HG03521 (cell line): ENCODE results near the gene PCDHB1.

ENCODE experiments used
- ATAC-seq: cut with Tn5 transposase; IDR thresholded peaks from one replicate; pipeline ENCODE4 v1.9.1; 2021; ENCODE audit warnings: mild to moderate bottlenecking, moderate library complexity; ENCODE audit not compliant: unreplicated experiment

The PCDHB1 gene

DNA sequence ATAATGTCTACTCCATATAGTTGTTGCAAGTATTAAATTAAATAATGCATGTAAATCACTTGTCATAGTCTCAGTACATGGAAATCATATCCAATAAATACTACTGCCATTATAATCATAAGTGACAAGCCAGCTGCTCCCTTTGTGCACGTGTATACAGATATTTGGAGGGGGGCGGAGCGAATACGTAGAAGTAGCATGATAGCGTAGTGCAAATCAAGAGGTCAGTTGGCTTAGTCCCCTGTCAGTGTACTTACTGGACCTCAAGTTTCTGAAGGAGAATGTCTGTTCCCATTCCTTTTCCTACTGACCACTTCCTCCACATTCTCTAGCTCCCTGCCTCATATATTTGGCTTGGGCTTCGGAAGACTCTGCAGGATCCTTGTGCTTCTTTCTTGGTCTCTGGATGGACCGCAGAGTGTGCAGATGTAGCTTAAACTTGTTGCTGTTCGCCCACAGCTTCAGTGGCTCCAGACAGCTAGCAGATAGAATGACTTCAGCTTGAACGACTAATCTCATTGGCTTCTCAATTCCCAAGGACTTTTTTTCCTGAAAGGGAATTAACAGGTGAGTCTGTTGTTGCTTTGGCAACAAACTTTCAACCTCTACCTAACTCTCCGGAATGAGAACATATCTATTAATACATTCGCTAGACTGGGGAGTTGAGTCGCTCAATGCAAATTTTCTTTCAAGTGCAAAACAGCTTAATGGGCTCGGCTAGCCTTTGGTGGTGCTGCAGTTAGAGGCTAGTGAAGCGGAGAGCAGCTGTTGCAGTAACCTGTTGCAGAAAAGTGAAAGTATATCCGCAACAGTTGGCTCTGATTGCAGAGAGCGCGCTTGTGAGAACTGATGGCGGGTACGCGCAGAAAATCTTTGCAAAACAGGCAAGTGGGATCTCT, at the start of gene PCDHB1:
TSS of gene PCDHB1 (plus strand) at position 753 of the 899 bp plus-strand sequence. CDS start at position 850, 97 bp downstream.
- ATAC-seq, result no peak

GRCh38 chr5:141001446-141001843, 49.7 kb upstream of the PCDHB1 start:
- no peak for ATAC-seq

- no peak for ATAC-seq
Observed at GRCh38 chr5:141001844-141002604, 49.1 kb upstream of the PCDHB1 start.

- no peak for ATAC-seq
Observed at GRCh38 chr5:141002605-141002965, 48.6 kb upstream of the PCDHB1 start.

GRCh38 chr5:141003031-141003430, 48.1 kb upstream of the PCDHB1 start:
- ATAC-seq, result no peak

- ATAC-seq, result no peak
Observed at GRCh38 chr5:141003791-141004611, 47.2 kb upstream of the PCDHB1 start.

- ATAC-seq, result no peak
Observed at GRCh38 chr5:141007791-141008190, 43.4 kb upstream of the PCDHB1 start.

DNA sequence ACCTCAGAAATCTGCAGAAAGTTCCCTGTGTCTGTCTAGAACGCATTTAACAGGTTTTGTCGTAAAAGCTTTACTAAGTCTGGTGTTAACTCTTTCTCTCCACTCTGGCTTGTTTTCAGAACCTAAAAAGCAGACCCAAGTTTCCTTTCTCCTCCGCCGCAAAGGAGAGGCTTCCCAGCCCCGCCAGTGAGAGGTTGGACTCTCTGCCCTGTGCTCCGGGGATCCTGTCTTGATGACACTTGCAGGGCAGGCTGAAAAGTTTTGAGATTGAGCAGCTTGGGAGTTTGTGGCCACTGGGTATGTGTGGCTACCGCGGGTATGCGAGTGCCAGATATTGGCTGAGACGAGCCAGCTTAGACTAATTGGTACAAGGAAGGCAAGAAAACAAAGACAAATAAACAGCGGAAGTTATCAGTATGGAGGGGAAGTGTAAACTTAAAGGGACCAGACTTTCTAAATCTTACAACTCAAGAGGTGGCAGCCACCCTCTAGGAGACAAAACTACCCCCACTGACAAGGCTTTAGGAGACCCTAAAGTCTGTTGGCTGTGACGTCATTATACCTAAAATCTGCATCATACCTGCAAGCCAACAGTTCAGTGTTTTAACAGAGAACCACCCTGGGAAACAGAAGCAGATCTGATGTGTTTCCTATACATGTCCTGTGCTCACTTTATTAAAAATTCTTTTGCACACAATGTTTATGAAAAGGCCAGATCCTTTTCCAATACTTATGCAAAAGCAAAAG, 41.0 kb upstream of the PCDHB1 start:
- ATAC-seq, result no peak

DNA sequence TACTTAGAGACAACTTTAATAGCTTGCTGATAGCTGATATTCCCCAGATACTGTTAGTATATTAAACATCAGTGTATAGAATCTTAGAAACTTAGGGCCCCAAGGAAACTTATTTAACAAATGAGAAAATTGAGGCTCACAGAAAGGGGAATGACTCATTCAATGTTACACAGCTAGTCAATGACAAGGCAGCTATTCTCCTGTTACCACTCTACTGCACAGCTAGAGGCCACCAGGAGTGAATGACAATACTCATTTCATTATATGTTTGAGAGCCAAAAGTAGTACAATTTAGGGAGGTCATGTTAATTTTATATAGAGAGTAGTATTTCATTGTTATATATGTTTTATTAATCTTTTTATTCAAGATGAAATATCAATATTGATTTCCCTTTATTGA, 33.2 kb upstream of the PCDHB1 start:
- ATAC-seq, result no peak

- ATAC-seq, result no peak
Observed at GRCh38 chr5:141022384-141022783, 28.8 kb upstream of the PCDHB1 start.

- no peak for ATAC-seq
Observed at GRCh38 chr5:141031006-141031405, 20.2 kb upstream of the PCDHB1 start.

- no peak for ATAC-seq
Observed at GRCh38 chr5:141032626-141033025, 18.5 kb upstream of the PCDHB1 start.

- no peak for ATAC-seq
Observed at GRCh38 chr5:141039061-141039460, 12.1 kb upstream of the PCDHB1 start.

GRCh38 chr5:141039517-141039916, 11.7 kb upstream of the PCDHB1 start:
- no peak for ATAC-seq

GRCh38 chr5:141040093-141040770, 10.9 kb upstream of the PCDHB1 start:
- ATAC-seq, result no peak

GRCh38 chr5:141040771-141041426, 10.3 kb upstream of the PCDHB1 start:
- ATAC-seq, result no peak

DNA sequence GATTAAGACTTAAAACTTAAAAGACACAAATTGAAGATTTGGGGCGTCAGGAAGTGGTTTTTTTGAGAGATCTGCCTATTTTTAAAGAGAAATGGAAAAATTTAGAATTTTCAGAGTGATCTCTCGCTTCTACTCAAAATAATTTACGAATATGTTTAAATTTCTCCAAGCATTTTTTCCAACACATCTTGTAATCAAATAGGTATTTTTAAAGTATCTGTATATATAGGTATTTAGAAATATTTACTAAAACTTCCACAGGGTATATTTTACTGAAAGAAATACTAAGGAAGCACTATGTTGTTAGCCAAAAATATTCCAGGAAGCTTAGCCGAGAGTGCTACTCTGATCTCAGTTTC, 9.8 kb upstream of the PCDHB1 start:
- ATAC-seq, result no peak

GRCh38 chr5:141042555-141042954, 8.6 kb upstream of the PCDHB1 start:
- no peak for ATAC-seq

- ATAC-seq, result no peak
Observed at GRCh38 chr5:141051521-141051866, 320 bp downstream of the PCDHB1 start.

DNA sequence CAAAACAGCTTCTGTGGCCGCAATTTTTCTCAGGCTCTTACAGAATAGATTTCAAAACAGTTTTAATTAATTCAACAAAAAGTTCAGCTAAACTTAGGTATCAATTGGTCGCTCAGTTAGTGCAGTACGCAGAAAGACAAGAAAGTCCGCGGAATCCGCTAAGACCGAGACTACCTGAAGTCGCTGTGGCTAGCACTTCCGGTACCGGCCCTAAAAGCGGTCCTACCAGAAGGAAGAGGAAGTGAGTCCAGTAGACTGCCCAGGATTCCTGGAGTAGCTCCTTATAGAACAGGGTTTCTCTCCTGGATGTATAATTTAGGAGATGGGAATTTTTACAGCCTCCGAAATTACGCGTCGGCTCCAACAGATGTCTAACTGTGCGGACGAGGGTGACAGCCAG, 26.7 kb downstream of the PCDHB1 start:
- no peak for ATAC-seq
